GM21786 (cell line): ENCODE measurements around the gene C1QTNF6.
A peak's percentile ranks its signal among the peaks of the same experiment; 100 is the strongest.

ENCODE experiments used
- ATAC-seq: cut with Tn5 transposase; IDR thresholded peaks from one replicate; pipeline ENCODE4 v1.9.1; 2021; ENCODE audit not compliant: unreplicated experiment

C1QTNF6 gene

DNA sequence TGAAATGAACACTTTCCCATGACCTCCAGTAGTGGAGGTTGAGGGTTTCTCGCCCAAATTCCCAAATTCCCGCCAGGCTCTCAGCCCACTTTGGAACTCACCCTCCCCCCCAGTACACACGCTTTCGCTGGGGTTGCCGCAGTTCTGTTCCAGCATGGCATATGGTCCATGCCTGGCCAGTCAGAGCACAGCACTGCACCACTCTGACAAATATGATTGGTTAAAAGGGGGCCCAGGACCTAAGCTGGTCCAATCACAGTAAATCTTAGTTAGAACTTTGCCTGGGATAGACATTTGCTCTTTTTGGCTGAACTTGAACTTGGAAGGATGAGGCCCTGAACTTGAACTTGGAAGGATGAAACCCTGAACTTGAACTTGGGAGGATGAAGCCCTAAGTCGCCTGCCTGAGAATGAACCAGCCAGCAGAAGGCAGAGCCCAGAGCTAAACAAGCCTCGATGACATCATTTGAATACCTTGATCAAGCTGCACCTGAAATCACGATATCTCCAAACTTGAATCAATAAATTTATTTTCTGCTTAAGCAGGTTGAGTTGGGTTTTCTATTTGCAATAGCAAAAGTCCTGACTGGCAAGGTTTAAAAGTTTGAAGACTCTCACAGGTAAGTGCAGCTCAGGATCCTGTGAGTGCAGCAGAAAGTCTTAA is 36.8 kb upstream of the C1QTNF6 start:
- ATAC-seq = no peak

GRCh38 chr22:37223965-37224551 is 36.0 kb upstream of the C1QTNF6 start:
- peak; percentile 43 for ATAC-seq

- ATAC-seq = no peak
Observed at GRCh38 chr22:37222440-37222971, 34.5 kb upstream of the C1QTNF6 start.

DNA sequence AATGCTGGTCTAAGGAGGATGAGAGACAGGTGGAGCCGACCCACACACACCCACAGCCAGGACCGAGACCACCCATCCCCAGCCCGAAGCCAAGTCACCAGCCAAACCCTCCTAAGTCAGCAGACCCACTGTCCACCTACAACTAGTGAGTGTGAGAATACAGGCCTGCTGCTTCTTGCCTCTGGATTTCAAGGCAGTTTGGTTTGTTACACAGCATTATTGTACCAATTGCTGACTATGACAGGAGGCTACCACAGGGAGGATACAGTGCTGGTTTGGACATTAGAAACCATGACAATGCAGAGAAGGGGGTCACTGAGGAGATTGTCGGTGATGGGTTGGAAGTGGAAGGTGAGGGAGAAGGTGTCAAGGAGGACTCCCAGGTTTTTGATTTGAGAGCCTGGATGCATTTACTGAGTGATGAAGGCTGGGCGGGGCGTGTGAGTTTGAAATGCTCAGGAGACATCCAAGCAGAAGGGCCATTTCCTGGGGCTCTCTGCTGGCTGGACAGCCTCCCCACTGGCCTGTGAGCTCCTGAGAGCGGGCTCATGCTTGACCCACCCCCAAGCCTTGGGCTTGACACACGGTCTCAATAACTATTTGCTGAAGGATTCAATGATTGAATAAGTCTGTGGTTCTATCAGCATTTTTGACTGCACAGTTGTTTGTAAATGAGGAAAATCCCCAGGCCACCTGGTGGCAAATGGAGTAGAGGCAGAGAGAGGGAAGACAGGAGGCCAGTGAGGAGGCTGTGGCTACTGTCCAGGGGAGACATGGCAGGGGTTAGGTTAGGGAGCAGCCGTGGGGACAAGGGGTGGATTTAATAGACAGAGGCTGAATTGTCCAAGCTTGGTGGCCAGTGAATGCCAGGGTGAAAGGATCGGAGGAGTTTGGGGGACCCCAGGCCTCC is 33.6 kb upstream of the C1QTNF6 start:
- no peak for ATAC-seq

DNA sequence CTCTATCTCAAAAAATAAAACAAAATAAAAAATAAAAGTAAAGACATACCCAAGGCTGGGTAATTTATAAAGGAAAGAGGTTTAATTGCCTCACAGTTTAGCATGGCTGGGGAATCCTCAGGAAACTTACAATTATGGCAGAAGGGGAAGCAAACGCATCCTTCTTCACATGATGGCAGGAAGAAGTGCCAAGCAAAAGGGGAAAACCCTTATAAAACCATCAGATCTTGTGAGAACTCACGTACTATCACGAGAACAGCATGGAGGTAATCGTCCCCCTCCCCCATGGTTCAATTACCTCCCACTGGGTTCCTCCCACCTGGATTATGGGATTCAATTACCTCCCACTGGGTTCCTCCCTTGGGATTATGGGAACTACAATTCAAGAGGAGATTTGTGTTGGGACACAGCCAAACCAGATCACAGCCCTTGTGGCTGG is 32.5 kb upstream of the C1QTNF6 start:
- ATAC-seq = no peak

DNA sequence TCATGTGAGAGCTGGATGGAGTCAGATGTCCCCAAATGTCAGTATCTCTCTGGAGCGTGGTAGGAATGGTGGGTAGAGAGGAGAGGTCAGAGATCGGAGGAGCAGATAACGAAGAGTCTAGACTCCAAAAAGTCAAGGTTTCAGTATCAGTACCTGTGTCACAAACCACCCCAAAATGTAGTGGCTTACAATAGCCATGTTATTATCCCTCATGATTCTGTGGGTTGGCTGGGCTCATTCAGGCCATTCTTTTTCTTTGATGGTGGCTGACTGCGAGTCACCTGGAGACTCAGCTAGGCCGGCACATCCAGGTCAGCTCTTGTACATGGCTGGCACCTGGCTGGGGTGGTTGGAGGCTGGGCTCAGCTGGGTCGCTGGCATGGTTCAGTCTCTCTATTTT is 31.5 kb upstream of the C1QTNF6 start:
- ATAC-seq = no peak

- peak; percentile 87 for ATAC-seq
Observed at GRCh38 chr22:37218771-37219411, 30.8 kb upstream of the C1QTNF6 start.

DNA sequence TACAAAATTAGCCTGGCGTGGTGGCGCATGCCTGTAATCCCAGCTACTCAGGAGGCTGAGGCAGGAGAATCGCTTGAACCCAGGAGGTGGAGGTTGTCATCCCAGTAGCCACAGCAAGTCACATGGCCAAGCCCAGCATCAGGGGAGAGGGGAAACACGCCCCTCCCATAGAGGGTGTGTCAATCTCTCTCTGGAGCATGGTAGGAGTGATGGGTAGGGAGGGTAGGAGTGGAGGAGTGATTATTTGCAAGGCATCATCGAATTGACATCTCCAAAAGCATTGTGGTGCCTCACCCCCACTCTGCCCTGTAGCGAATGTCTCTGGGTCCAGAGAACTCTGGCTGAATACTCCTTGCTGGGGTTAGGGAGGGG is 30.3 kb upstream of the C1QTNF6 start:
- ATAC-seq = no peak

DNA sequence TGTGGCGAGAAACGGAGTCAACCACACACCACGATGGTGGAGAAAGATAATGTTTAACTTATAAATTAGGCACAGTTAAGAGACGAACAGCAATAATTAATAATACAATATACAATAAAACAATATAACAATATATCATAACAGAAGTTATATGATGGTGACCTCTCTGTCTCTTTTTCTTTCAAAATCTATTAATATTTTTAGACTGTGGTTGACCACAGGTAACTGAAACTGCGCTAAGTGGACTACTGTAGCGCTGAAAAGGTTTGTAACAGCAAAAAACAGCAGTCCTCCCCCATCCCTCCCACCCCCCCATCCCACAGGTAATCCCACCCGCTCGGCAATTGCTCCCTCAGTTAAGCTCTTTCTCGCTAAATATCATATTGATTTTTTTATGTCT is 27.8 kb upstream of the C1QTNF6 start:
- no peak for ATAC-seq

- no peak for ATAC-seq
Observed at GRCh38 chr22:37214731-37215030, 26.6 kb upstream of the C1QTNF6 start.

- ATAC-seq = no peak
Observed at GRCh38 chr22:37213941-37214730, 26.1 kb upstream of the C1QTNF6 start.

DNA sequence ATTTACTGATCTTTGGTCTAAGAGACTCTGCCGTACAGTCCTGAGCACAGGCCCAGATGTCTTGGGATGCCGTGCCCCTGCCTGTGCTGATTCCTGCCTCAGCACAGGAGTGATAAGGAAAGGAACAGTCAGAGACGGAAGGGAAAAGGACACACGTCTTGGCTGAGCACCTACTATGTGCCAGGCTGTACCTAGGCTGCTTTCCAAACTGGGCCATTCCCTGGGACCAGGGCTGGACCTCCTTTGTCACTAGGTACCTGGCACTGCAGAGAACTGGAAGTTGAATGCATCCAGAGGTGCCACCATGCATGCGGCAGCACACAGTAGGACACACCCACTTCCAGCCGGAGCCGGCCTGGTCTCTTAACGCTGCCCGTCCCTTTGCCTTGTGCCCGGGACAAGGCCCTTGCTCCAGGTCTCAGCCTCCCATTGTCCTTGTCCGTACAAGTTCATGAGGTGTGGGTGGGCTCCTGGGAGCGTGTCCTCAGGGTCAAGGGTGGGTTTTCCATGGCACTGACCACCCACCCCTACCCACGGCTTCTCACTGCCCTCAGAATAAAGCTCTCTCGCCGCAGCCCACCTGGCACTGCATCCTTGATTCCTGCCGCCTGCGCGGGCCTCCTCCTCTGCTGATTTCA is 25.3 kb upstream of the C1QTNF6 start:
- ATAC-seq = no peak

GRCh38 chr22:37212174-37212906 is 24.3 kb upstream of the C1QTNF6 start, which contains the start of gene SSTR3:
Gene SSTR3, minus strand, starts transcription at chr22:37212477. Its CDS starts 4,674 bp downstream, at chr22:37207803.
- no peak for ATAC-seq

- no peak for ATAC-seq
Observed at GRCh38 chr22:37211866-37212173, 23.8 kb upstream of the C1QTNF6 start.

GRCh38 chr22:37211075-37211865 is 23.2 kb upstream of the C1QTNF6 start:
- ATAC-seq = no peak

DNA sequence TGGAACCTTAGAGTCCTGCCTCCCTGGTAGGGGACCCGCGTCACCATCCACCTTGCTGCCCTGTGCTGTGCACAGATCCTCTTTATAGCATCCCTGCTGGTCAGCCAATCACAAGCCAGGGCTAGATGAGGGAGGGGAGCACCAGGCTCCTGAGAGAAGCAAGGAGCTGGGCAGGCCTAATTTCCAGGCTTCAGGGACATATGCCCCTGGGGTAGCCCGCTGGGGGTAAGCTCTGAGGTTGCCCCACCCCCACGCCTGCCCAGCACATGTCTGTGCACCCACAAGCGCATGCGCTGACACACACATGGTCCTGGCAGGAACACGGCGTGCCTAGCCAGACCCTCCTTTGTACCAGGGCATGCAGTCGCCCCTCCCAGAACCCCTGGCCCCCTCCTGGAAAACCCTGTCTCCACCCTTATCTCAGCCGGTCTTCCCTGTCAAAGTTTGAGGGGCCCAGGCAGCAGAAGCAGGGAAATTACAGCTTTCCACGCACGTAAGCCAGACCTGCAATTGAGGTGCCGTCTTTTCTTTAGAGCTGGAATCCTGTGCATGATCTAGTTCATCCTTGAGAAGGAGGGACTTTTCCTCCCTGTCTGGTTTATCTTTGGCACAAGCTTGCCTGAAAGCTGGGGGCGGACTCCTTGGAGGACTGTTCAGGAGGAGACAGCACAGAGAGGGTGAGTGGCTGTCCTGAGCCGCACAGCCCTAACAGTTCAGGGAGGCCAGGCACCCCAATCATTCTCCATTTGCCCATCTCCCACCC is 22.2 kb upstream of the C1QTNF6 start:
- ATAC-seq = no peak

- no peak for ATAC-seq
Observed at GRCh38 chr22:37209140-37209845, 21.2 kb upstream of the C1QTNF6 start.
